Endodermal cell (in vitro differentiated cells): ENCODE measurements around the gene TTLL12. TPM values are rescaled to one million over a fixed set of nuclear protein-coding genes. Genes with fewer than 3 reads are reported as not detected.

Experiments used
- DNase-seq: peaks from one replicate; pipeline ENCODE4 v3.0.0-alpha.2; 2017
- H3K27ac ChIP-seq: 2 replicates; pipeline ENCODE4 v1.5.1; 2013; ENCODE audit warnings: mild to moderate bottlenecking, low read depth, low read length, moderate library complexity
- H3K27me3 ChIP-seq: 2 replicates; pipeline ENCODE4 v1.6.1; 2013; ENCODE audit warnings: mild to moderate bottlenecking, low read length, moderate library complexity; ENCODE audit not compliant: insufficient read depth, control insufficient read depth, poor library complexity, severe bottlenecking
- H3K36me3 ChIP-seq: 2 replicates; pipeline ENCODE4 v1.7.0; 2013; ENCODE audit warnings: mild to moderate bottlenecking, low read length, moderate library complexity; ENCODE audit not compliant: control insufficient read depth, insufficient read depth
- H3K4me1 ChIP-seq: one replicate; pipeline ENCODE4 v1.7.0; 2013; ENCODE audit warnings: low read length; ENCODE audit not compliant: control insufficient read depth, insufficient read depth
- H3K4me3 ChIP-seq: 2 replicates; pipeline ENCODE4 v1.5.1; 2013; ENCODE audit warnings: mild to moderate bottlenecking, low read length, moderate library complexity
- H3K9ac ChIP-seq: 2 replicates; pipeline ENCODE4 v1.6.1; 2013; ENCODE audit warnings: mild to moderate bottlenecking, low read length, moderate library complexity; ENCODE audit not compliant: poor library complexity, severe bottlenecking; ENCODE audit errors: extremely low read depth
- H3K9me3 ChIP-seq: 2 replicates; pipeline ENCODE4 v1.6.1; 2013; ENCODE audit warnings: mild to moderate bottlenecking, low read length, moderate library complexity; ENCODE audit not compliant: control insufficient read depth
- H3K27ac Mint-ChIP-seq: 2 replicates; pipeline ENCODE4 v1.8.0; 2020; ENCODE audit warnings: mixed read lengths
- H3K27me3 Mint-ChIP-seq: 2 replicates; pipeline ENCODE4 v1.8.0; 2021; ENCODE audit warnings: mild to moderate bottlenecking, mixed read lengths; ENCODE audit not compliant: insufficient read depth
- H3K36me3 Mint-ChIP-seq: 2 replicates; pipeline ENCODE4 v1.8.0; 2020; ENCODE audit warnings: low read depth, mixed read lengths
- H3K4me1 Mint-ChIP-seq: 2 replicates; pipeline ENCODE4 v1.8.0; 2020; ENCODE audit warnings: mixed read lengths
- H3K4me3 Mint-ChIP-seq: 2 replicates; pipeline ENCODE4 v1.8.0; 2020; ENCODE audit warnings: mild to moderate bottlenecking, moderate library complexity, mixed read lengths
- H3K9me3 Mint-ChIP-seq: 2 replicates; pipeline ENCODE4 v1.8.0; 2020; ENCODE audit warnings: mild to moderate bottlenecking, mixed read lengths
- WGBS, 2 experiments: methylation state at CpG; one replicate each; pipeline versions ENCODE4 v1.1.5 to v1.1.7; 2013; ENCODE audit warnings: missing lambda C conversion rate in 2 of 2, mixed read lengths in 1 of 2; ENCODE audit not compliant: insufficient coverage in 1 of 2, insufficient read length in 1 of 2; 5-methylcytosine and 5-hydroxymethylcytosine counted together
- total RNA-seq, 2 donors: library from RNA; stranded (reverse); fragmentation: NEBNext Ultra II Directional in 1 of 2; extraction: Animal tissue kit (Norgen Biotek cat#: 25700) in 1 of 2; gene quantifications; 2 replicates in 1 of 2; 3 replicates in 1 of 2; pipeline ENCODE4 v1.2.1, GENCODE V29; 2021
- TF ChIP-seq, protein P1 (sequence below): fragments of 200-600 bp; sonication (generic); conservative IDR thresholded peaks from 2 replicates; pipeline ENCODE4 v1.5.0; 2021; ENCODE audit warnings: antibody characterized with exemption, mild to moderate bottlenecking

The TTLL12 gene
- total RNA-seq, 2 donors from 2014 or later: 49.8 to 71.0 TPM

DNA sequence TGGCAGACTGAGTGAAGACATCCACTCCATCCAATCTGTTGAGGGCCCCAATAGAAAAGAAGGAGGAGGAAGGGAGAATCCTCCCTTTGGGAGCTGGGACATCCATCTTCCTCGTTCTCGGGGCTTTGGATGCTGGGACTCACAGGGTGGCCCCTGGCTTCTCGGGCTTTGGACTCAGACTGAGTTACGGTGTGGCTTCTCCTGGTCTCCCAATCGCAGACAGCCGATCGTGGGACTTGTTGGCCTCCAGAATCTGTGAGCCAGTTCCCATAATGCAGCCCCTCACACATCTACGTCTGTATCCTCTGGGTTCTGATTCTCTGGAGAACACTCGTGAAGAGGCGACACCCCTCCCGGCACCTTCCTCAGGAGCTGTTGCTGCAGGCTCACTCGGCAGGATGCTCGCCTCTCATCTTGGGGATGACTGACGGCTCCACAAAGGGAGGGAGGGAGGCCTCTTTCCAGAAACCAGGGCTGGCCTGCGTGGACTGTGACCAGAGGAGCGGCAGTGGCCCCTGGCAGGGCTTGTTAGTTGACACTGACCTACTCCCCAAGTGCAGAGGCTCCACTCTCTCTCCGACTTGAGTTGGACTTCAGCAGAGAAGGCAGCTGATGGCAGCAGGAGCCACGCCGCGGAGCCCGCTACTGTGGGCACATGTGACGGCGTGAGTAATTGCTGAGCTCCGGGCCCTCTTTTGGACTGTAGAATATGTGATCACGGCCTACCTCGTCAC, 14.7 kb upstream of the TTLL12 start:
- Histone ChIP-seq H3K27ac (no peak overlapping the region), H3K9me3 (no peaks in the 10 kb centered on the region), H3K4me1 (no peaks in the 10 kb centered on the region), H3K4me3 (no peak overlapping the region), H3K9ac (no peak overlapping the region), H3K27me3 (no peaks in the 10 kb centered on the region), H3K36me3 (no peaks in the 10 kb centered on the region)
- DNase-seq: no peak
- TF ChIP-seq, protein P1, sequence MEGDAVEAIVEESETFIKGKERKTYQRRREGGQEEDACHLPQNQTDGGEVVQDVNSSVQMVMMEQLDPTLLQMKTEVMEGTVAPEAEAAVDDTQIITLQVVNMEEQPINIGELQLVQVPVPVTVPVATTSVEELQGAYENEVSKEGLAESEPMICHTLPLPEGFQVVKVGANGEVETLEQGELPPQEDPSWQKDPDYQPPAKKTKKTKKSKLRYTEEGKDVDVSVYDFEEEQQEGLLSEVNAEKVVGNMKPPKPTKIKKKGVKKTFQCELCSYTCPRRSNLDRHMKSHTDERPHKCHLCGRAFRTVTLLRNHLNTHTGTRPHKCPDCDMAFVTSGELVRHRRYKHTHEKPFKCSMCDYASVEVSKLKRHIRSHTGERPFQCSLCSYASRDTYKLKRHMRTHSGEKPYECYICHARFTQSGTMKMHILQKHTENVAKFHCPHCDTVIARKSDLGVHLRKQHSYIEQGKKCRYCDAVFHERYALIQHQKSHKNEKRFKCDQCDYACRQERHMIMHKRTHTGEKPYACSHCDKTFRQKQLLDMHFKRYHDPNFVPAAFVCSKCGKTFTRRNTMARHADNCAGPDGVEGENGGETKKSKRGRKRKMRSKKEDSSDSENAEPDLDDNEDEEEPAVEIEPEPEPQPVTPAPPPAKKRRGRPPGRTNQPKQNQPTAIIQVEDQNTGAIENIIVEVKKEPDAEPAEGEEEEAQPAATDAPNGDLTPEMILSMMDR: no peak
- Mint-ChIP-seq H3K9me3 (no peaks in the 10 kb centered on the region), H3K4me3 (no peak overlapping the region), H3K27me3 (peaks cover 5% of the 10 kb centered on the region), H3K4me1 (peaks cover 2% of the 10 kb centered on the region), H3K36me3 (no peaks in the 10 kb centered on the region), H3K27ac (no peak overlapping the region)
- WGBS, 2 experiments: 92 to 94% methylated on average over 20 to 26 of the region's 26 CpGs

DNA sequence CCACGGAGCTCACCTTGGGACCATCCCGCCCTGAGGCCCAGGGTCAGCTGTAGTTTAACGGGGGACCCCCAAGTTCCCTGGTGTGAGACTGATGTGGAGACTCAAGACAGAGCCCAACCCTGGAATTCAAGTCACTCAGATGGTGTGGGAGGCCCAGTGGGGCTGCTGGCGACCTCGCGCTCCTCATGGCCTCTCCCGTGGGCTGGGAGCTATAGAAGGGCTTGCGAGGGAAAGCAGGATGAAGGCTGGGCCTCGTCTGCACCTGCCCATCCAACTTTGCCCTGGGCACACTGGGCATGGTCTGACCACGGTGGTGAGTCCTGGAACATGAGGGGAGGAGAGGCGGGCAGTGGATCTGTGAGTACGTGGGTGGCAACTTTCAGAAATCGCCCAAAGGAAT, 13.6 kb upstream of the TTLL12 start:
- no peak for DNase-seq
- peaks cover 5% of the 10 kb centered on the region for H3K27me3 Mint-ChIP-seq
- peaks cover 2% of the 10 kb centered on the region for H3K4me1 Mint-ChIP-seq
- Histone ChIP-seq H3K9ac (no peak overlapping the region), H3K4me1 (no peaks in the 10 kb centered on the region), H3K36me3 (no peaks in the 10 kb centered on the region), H3K9me3 (no peaks in the 10 kb centered on the region), H3K27ac (no peak overlapping the region), H3K4me3 (no peak overlapping the region), H3K27me3 (no peaks in the 10 kb centered on the region)
- H3K9me3 Mint-ChIP-seq: no peaks in the 10 kb centered on the region
- no peaks in the 10 kb centered on the region for H3K36me3 Mint-ChIP-seq
- no peak overlapping the region for H3K27ac Mint-ChIP-seq
- H3K4me3 Mint-ChIP-seq: no peak overlapping the region
- WGBS, 2 experiments: 91 to 97% methylated on average over 11 to 13 of the region's 13 CpGs
- TF ChIP-seq, protein P1: no peak

DNA sequence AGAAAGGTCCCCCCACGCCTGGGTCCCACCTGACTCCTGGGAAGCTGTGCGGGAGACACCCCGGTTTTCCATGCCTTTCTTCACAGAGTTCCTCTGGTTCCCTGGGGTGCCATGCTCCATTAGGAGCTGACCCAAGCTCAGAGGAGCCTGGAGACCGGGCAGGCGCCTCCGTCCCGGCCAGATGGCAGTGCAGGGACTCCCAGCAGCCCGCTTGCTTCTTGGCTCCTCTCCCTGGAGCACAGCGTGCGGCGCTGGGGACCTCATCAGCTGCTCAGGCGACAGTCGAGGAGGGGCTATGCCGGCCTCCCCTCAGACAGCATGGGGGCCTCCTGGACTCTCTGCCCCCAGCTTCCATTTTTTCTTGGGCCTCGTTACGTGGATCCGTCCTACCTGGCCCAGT, 13.1 kb upstream of the TTLL12 start:
- Histone ChIP-seq H3K27me3 (no peaks in the 10 kb centered on the region), H3K4me1 (no peaks in the 10 kb centered on the region), H3K9me3 (no peaks in the 10 kb centered on the region), H3K4me3 (no peak overlapping the region), H3K36me3 (no peaks in the 10 kb centered on the region), H3K9ac (no peak overlapping the region), H3K27ac (no peak overlapping the region)
- Mint-ChIP-seq H3K4me1 (peaks cover 2% of the 10 kb centered on the region), H3K36me3 (no peaks in the 10 kb centered on the region), H3K27ac (no peak overlapping the region), H3K9me3 (no peaks in the 10 kb centered on the region), H3K4me3 (no peak overlapping the region), H3K27me3 (peaks cover 5% of the 10 kb centered on the region)
- no peak for DNase-seq
- WGBS, 2 experiments: 95 to 99% methylated on average over 12 to 17 of the region's 17 CpGs
- TF ChIP-seq, protein P1: no peak
